BJ (cell line): Measurements from ENCODE around the gene SUSD4. TPM values are rescaled to one million over a fixed set of nuclear protein-coding genes. Genes with fewer than 3 reads are reported as not detected.

Experiments used
- CTCF ChIA-PET: fragments of 350-600 bp; formaldehyde crosslinking; extraction: SDS; loops from one replicate; lab custom pipeline; 2021; ENCODE audit warnings: antibody characterized with exemption, inconsistent platforms; lab: Yijun Ruan, JAX
- POLR2A ChIA-PET: fragments of 300-600 bp; sonication (Branson Sonifier 250); formaldehyde crosslinking; extraction: SDS; loops from one replicate; lab custom pipeline; 2021; ENCODE audit warnings: antibody characterized with exemption; lab: Charles Lee
- DNase-seq: peaks from one replicate; pipeline ENCODE4 v3.0.0-alpha.2; 2011; ENCODE audit warnings: low read depth
- H3K27me3 ChIP-seq: 2 replicates; pipeline ENCODE4 v1.6.0; 2011; ENCODE audit warnings: low read length; ENCODE audit not compliant: control insufficient read depth, insufficient read depth
- H3K36me3 ChIP-seq: 2 replicates; pipeline ENCODE4 v1.5.1; 2011; ENCODE audit warnings: low read length; ENCODE audit not compliant: control insufficient read depth, insufficient read depth
- H3K4me3 ChIP-seq: 2 replicates; pipeline ENCODE4 v1.5.1; 2011; ENCODE audit warnings: low read depth, mild to moderate bottlenecking, control low read depth, low read length
- CTCF ChIP-seq: IDR thresholded peaks from 2 replicates; pipeline ENCODE4 v1.5.1; 2011; ENCODE audit warnings: low read depth, mild to moderate bottlenecking, control low read depth, inconsistent platforms, low read length, moderate library complexity; ENCODE audit not compliant: insufficient read depth
- polyA plus RNA-seq: library from polyadenylated mRNA; depleted of rRNA; stranded (reverse); fragments of >200 nt; gene quantifications from 2 replicates; pipeline ENCODE4 v1.2.3, GENCODE V29; 2011

SUSD4 gene
- polyA plus RNA-seq, 1 experiment: 0.32 TPM

- no peak overlapping the region for H3K4me3 ChIP-seq
- no peak for DNase-seq
- CTCF ChIA-PET: interaction anchor here (1.6 kb wide), 1 partner anchor 109 kb away, joined by 4 read pairs; no protein-coding TSS in a partner anchor
These were observed 121.5 kb downstream of the SUSD4 start for GRCh38 chr1:223242382-223242955.

GRCh38 chr1:223240122-223240521 is 123.9 kb downstream of the SUSD4 start:
- DNase-seq: no peak
- H3K36me3 ChIP-seq: no peaks in the 10 kb centered on the region
- no peak overlapping the region for H3K4me3 ChIP-seq
- ChIA-PET CTCF (no interaction called here), POLR2A (no interaction called here)
- H3K27me3 ChIP-seq: no peaks in the 10 kb centered on the region
- TF ChIP-seq CTCF: no peak

More at GRCh38 chr1:223242382-223242955, 121.5 kb downstream of the SUSD4 start:
- POLR2A ChIA-PET: no interaction called here
- H3K36me3 ChIP-seq: no peaks in the 10 kb centered on the region
- TF ChIP-seq CTCF: no peak
- no peaks in the 10 kb centered on the region; the same call in 1 of the 2 replicates for H3K27me3 ChIP-seq

GRCh38 chr1:223235091-223235490 is 128.9 kb downstream of the SUSD4 start:
- H3K36me3 ChIP-seq: no peaks in the 10 kb centered on the region
- POLR2A ChIA-PET: no interaction called here
- DNase-seq: no peak
- H3K27me3 ChIP-seq: no peaks in the 10 kb centered on the region
- H3K4me3 ChIP-seq: no peak overlapping the region
- CTCF ChIA-PET: interaction anchor here (1.4 kb wide), 1 partner anchor 15 kb away, joined by 3 read pairs; no protein-coding TSS in a partner anchor
- TF ChIP-seq CTCF: no peak

GRCh38 chr1:223234534-223234933 is 129.4 kb downstream of the SUSD4 start:
- ChIA-PET CTCF (interaction anchor here (1.4 kb wide), 1 partner anchor 15 kb away, joined by 3 read pairs; no protein-coding TSS in a partner anchor), POLR2A (no interaction called here)
- no peak for TF ChIP-seq CTCF
- Histone ChIP-seq H3K36me3 (no peaks in the 10 kb centered on the region), H3K4me3 (no peak overlapping the region), H3K27me3 (no peaks in the 10 kb centered on the region)
- DNase-seq: no peak

GRCh38 chr1:223234170-223234514 is 129.8 kb downstream of the SUSD4 start:
- POLR2A ChIA-PET: no interaction called here
- CTCF ChIA-PET: interaction anchor here (1.4 kb wide), 1 partner anchor 16 kb away, joined by 3 read pairs; no protein-coding TSS in a partner anchor
- H3K36me3 ChIP-seq: no peaks in the 10 kb centered on the region
- H3K27me3 ChIP-seq: no peaks in the 10 kb centered on the region
- no peak for DNase-seq
- no peak for TF ChIP-seq CTCF
- H3K4me3 ChIP-seq: no peak overlapping the region
